Stimulated activated CD8-positive, alpha-beta memory T cell treated with anti-CD3 and anti-CD28 coated beads, Interleukin-4, amount 100 ng/mL, for 1 hour (primary cell): ENCODE measurements around the gene KLF12.
A peak's percentile ranks its signal among the peaks of the same experiment; 100 is the strongest.

Experiments
- DNase-seq, 2 donors: peaks; one replicate each; pipeline ENCODE4 v3.0.0-alpha.2; 2020; ENCODE audit warnings: low read depth in 2 of 2, low spot score in 1 of 2

The KLF12 gene

DNA sequence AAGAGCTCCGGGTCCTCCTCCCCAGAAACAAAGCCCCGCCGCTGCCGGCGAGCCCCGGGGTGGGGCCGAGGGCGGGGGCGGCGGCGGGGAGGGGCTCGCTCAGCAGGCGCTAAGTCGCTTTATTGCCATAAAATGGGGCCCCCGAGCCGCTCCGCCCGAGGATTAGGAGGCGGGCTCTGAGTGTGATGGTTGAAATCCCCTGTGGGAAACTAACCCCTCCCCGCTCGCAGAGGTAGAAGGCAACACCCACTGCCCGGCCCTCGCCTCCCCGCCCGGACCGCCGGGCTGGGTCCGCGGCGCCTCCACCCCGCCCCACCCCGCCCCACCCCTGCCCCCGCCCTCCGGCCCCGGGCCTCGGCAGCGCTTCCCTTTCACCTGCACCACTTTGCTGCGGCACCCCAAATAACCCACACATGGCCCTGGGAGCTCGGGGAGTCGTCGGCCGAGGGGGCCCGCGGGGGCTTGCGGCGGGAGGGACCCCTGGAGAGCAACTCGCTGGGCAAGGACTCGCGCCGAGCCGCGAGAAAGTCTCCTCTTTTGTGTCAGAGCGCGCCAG, at the start of gene KLF12:
Gene KLF12, minus strand, starts transcription at position 184 of the 556 bp plus-strand sequence.
- DNase-seq, result peak; percentile 80 to 87

DNA sequence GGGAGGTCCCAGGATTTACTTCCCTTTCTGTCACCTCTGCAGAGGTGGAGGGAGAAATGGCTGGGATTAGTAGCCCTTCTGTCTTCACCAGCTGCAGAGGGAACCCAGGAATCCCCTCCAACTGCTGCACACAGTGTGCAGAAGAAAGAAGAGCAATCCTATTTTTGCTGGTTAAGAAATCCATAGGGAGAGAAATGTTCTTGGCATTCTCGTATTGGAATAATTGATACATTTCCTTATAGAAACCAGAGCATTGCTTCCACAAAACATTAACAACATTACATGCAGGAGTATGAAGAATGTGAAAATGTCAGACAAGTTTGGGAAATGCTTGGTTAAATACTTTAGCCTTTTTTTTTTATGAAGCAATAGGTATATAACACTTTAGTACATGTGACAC, 48.3 kb upstream of the KLF12 start:
- no peak for DNase-seq

DNA sequence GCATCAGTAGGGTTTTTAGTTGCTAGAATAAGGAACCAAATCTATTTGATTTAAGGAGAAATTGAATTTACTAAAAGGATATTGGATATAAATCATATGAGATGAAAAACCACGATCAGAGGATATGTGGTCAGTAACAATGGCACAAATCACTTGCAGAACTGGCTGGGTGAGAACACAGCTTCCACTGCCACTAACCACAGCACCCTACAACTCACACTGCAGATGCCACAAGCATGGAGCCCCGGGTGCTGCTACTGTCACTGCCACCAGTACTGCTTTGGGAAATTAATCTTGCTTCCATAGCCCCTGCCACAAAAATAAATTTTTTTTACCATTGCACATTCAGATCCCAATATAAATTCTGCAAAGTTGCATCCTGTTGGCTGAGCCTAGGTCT, 40.6 kb upstream of the KLF12 start:
- DNase-seq, result no peak

DNA sequence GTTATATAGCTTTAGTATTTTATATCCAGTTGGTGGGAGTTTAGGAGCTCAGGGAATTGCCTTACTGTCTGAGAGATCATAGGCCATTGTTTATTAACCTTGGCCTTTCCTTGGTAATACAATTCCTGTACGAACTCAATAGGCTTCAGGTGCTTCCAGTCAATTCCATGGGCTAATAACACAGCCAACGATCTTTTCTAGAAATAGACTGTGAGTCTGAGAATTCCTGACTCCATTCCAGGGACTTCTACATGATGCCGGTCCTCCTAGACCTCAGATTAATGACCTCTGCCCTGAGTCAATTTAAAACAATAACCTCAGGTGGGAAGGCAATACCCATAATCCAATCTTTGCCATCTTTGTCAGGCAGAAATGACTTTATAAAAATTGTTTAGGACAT, 39.6 kb upstream of the KLF12 start:
- no peak for DNase-seq

DNA sequence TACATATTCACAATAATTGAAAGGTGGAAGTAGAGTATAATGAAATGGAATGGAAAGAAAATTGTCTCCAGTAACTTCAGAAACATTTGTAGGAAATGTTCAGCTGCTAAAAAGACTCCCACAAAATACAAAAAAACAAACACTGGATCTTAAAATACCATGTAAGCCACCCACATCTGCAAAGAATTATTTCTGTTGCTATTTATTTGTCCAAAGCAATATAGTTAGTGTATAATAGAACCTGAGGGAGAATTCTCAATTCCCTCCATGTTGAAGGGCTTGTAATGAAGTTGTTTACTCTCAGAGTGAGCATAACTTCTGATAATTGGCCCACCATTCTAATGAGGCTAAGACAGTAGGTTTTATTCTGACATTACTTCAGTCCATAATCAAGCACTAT, 37.4 kb upstream of the KLF12 start:
- DNase-seq, result no peak

DNA sequence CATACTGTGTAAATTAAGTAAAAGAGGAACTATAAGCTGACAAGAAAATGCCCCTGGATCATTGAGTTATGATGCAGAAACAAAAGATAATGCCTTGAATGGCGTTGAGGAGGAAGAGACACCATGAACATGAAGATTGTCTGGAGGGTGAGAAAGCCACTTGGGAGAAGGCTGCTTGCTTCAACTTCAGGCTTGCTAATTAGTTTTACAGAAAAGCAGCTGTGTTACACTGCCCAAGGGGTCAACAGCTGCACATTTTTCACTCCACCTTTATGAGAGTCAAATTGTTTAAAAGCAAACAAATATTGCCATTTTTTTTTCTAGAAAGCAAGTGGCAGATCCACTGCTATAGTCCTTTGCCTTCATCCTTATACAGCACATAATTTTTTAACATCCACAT, 35.5 kb upstream of the KLF12 start:
- no peak for DNase-seq

DNA sequence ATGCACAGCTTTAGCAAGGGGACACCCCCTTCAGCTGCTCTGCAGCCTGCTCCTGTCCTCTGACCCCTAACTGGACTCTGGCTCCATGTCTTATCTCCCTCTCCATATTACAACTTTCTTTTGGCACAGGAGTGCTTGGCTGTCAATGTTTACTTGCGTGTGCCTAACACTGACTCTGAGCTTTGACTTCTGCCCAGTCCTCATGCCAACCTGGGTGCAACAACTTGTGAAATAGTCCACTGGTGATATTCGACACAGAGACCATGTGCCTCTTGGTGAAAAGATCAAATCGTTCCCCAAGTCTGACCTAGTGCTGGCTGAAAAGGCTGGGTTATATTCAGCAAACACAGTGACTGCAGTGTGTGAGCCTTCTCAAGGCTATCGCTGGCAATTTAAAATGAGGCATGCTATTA, 34.1 kb upstream of the KLF12 start:
- DNase-seq, result no peak

DNA sequence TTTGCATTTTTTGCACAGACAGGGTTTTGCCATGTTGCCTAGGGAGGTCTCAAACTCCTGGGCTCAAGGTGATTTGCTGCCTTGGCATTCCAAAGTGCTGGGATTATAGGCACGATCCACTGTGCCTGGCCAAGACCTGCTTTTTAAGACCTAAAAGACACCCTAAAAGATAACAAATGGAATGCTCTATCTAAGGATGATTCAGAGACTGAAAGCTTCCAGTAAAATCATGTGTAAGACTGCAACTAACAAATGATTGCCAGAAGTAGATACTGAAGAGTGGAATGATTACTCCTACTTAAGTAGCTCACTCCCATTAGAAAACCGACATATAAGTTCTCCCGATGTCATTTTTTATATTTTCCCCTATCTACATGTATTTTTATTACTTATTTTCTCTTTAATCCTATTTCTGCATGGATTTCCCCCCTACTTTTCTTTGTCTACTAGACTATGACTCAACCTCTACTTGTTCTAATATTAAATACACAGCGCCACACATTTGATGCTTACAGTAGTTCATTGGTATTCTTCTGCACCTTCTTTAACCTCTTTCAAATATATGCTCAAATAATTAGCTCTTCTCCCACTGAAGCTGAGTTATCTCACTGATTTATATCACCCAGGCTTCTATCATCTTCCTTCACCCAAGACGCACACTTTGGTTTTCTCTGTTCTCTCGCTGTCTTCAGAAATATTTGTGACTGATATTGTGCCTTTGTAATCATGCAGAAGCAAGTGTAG, 32.2 kb upstream of the KLF12 start:
- DNase-seq, result no peak

DNA sequence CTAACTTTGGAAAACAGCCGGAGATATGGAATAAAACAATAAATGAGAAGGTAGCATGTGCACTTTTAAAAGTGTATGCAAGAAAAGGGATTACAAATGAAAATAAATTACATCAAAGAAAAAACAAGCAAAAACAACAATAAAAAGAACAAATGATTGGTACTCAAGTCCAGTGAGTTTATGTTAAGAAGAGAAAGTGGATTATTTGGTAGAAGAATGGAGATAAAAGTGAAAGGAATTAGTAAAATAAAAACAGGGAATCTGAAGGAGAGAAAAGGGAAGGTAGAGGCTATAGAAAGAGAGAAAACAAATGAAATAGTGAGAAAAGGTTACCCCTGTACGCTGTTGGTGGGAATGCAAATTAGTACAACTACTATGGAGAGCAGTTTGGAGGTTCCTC, 28.6 kb upstream of the KLF12 start:
- no peak for DNase-seq

DNA sequence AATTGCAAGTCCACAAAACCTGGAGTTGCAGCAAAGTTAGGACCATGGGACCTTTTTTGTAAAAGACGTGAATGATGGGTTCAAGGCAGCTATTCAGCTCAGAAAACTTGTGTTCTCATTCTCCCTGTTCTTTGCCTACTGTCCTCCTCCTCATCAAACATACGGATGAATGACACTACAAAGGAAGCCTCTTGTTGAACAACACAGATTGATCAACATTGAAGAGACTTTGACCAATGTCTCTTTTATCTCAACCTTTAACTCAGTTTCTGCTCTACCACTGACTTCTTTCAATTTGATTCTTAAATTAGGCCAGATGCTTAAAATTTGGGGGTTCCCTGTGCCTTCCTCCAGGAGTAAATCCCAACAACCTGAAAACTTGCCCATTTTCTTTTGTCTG, 27.9 kb upstream of the KLF12 start:
- no peak for DNase-seq

DNA sequence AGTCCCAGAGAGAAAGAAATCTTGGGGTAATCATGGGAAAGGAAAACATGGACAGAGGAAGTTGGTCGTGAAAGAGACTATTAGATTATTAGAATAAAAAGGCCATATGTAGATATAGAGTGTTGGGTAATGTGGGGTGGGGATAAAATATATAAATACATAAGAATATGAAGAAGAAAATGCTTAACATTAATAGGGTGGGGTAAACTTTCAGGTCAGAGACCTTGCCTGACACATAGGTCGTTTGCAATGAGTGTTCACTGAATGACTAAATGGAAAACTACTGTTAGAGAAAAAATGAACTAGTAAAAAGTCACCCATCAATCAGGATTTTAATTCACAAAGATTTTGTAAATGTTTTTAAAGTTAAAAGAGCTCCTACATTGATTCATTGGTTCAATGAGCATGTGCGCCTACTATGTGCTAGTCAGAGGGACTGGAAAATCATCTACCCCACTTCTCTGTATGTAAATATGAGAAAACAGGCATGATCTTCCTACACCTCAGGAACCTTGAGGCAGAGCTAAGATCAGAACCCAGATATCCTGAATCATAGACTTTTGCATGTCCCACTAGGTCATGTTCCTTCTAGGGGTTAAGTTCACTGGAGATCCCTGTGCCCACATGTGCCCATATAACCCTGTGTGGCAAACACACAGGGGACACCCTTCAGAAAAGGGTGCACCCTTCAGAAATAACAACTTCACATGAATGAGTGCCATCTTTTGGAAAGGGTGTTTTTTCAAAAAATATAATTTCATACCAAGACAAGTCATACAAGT, 24.6 kb upstream of the KLF12 start:
- no peak for DNase-seq

DNA sequence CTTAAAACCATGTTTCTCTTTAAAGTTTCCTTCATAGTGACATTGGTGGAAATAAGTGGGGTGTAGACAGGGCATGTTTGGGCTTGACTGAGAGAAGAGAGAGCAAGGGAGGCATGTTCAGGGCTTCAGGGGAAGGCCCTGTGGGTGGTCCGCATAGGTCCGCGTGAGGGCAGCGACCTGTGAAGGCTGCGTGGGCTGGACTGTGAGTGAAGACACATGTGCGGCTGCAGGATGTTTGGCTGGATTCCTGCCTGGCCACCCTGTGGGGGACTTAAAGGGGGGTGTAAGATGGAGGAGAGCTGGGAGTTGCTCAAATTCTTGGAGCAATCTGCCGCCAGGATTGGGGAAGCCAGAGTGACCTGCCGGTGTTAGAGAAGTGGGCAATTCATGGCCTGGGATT, 23.8 kb upstream of the KLF12 start:
- no peak for DNase-seq

DNA sequence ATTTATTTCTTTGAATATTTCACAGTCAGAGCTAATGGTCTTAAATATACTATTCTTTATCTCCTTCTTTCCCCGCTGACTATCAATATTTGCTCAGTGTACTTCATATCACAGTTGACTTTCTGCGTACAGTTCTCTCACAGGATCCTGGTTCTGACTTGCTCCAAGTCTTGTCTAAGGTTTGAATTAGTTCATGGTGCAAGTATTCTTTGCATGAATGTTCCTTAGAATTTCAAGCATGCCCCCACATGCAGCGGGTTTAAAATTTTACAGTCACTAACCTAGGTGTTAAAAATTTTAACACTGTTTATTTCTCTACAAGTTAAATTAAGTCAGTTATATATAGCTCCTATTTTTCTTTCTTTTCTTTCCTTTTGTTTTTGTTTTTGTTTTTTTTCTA, 20.8 kb upstream of the KLF12 start:
- no peak for DNase-seq

DNA sequence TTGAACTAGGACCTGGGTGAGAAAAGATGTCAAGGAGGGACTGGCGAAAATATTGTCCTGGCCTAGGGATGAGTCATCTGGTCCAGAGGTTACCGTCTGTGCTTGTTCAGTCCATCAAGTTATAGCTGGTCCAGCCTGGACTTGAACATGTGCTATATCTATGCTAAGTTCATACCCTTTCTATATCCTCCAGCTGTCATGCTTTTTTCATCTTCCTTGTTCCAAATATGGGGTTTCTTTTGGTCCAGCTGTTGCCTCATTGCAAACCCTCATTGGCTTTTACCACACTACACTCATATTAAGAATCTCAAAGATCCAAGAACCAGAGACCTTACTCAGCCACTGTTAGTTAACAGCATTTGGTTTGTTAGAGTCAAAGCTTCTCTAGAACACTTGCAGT, 19.1 kb upstream of the KLF12 start:
- no peak for DNase-seq

DNA sequence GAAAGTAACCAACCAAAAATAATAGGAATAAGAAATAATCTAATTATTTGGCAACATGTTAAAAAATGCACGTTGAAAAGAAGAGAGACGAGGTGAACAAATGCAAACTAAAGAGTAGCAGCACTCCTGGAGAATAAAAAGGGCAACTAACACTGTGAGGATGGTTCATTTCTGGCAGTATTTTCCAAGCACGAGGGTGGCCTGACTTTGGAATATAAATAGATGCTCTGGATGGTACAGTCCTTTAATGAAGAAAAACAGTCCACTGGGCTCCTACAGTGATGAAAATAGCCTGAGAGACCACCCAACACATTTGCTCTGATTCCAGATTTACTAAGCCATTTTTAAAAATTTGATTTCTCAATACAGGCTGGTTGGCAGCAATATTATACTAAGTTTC, 17.7 kb upstream of the KLF12 start:
- no peak for DNase-seq

DNA sequence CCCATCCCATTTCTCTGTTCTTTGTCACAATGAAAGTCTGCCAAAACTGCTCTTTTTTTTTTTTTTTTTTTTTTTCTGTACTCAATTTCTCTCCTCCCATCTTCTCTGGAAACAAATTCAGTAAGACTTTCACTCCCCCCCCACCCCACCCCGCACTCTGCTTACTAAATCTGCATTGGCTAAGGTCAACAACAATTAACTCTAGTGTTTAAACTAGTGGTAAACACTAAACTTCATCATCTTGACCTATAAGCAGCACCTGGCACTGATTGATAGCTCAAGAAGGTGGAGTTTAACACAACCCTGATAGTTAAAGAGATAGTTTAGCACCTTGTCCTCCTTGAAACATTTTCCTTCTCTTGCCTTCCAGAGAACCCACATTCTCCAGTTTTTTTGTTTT, 14.1 kb upstream of the KLF12 start:
- DNase-seq, result no peak

DNA sequence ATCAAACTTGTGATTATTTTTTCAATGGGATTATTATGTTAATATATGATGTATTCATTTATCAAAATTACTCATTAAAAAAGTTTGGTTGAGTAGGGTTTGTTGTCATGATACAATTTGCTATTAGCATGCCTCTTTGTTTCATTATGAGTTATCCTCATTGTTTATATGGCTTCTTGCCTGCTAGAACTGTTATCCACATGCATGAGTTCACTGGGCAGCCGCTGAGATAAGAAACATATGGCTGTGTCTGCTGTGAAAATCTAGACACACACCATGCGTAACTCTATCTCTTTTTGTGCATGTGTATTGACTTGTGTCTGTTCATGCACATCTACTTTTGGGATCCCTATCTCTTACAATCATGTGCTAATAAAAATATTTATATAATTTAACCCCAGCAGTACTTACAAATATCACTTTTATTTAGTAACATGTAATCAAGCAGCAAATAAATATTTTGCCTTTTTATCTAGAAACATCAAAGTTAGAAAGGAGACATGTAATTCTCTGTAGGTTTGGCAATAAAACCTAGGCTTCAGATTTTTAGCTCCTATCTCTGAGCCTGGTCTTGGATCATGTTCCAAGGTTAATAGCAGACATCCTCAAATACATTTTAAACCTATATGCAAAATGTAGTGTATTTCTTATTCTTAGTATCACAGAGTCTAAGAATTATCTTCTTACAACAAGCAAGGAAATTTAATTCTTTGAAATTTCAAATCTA, 11.2 kb upstream of the KLF12 start:
- no peak for DNase-seq

DNA sequence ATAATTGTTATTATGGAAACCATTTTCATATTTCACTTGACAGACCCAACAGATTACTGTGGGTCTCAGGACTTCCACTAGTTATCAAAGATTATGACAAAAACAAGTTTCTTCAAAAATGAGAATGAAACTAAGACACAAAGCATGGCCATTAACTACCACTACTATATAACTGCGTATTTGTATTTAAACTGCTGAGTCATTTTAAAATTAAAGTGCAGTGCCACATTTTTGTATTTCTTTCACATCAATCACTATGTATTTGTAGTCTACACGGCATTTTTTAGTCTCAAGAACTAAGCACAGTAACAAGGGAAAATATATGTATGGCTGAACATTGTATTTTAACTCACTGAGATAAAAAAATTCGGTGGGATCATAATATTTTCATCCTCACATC, 10.1 kb upstream of the KLF12 start:
- no peak for DNase-seq

DNA sequence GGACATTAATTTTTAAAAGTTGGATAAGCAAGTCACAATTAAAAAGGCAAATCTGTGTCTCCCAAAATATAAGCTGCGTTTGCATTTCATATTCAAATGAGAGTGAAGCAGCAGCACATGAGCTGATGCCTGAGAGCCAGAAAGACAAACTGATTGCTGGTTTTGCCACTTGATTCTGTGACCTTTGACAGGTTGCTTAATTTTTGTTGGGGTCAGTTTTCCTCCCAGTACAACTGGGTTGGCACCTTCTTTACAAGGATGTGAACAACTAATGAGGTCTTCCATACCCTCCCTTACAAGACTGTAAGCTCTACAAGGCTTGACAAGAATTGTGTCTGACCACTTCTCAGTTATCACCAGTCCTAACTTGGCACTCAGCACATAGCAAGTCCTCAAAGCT, 8.1 kb upstream of the KLF12 start:
- no peak for DNase-seq

DNA sequence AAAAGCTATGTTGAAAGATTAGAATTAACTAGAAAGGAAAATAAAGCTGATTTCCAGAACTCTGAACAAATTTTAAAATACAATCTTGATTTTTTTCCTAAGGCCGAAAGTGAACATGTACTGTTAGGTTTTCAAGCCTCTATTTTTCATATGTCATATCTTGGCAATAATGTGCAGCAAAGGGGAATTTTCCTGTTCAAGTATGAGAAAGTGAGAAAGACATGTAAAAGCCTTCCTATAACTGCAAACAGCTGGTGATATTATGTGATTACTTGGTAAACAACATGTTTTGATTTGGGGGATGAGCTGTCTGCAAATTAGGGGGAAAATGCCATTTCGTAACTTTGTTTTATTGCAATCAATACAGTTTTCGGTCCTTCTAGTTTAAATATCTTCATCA, 4.0 kb upstream of the KLF12 start:
- no peak for DNase-seq

DNA sequence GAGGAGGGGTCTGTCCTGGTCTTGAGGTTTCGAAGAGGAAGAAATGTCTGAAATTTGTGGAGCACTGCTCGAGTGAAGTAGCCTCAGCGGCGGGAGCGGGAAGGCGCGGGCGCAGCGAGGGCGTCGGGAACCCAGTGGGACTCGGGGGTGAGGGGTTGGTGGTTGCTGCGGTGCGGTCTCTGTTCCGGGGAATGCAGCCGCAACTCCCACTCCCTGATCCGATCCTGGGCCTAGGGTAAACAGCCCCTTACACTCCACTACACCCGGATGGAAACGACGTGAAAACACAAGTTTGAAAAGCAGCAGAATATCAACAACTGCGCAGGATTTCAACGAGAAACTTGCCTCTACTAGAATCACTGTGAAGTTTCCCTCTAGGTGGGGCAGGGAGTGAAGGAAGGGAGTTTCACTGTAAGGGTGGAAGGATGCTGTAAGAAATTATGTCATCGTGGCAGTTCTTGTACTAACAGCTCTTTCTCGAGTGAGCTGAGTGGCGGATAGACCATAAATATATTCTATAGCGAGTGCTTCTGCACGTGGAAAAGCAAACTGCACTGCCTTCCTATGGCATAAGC, 2.0 kb upstream of the KLF12 start:
- peak in 1 of 2 donors; percentile 7 for DNase-seq
